ENCODE results near the gene BFSP2. TPM values are rescaled to one million over a fixed set of nuclear protein-coding genes. Genes with fewer than 3 reads are reported as not detected.

BFSP2 gene
- total and polyA plus RNA-seq, 2 of the 13 experiments (the other 11 are each of a cell fraction or from before 2014, with no cell fraction given) = not detected

GRCh38 chr3:133469140-133469731, 69.4 kb downstream of the BFSP2 start (continued):
- TF ChIP-seq ZBTB40 (IDR thresholded peaks at IDR 0.05) (no peak), ZBTB40 (CRISPR knock-in tag; IDR thresholded peaks at IDR 0.05) (peak; percentile 36; the same call in 1 of the 2 replicates), ZNF609 (CRISPR knock-in tag; IDR thresholded peaks at IDR 0.05; ENCODE audit: borderline replicate concordance) (peak; percentile 91), ARID3A (IDR thresholded peaks at IDR 0.05; ENCODE audit: low read depth, low read length) (0 out of 2 replicates have a peak, but pooled peaks have one; percentile 20), ZNF691 (CRISPR knock-in tag; IDR thresholded peaks at IDR 0.05; ENCODE audit: borderline replicate concordance, low read depth) (peak; percentile 39; the same call in 1 of the 2 replicates), THYN1 (CRISPR knock-in tag; IDR thresholded peaks at IDR 0.05; ENCODE audit: borderline replicate concordance, low read depth) (no peak), ARNTL (CRISPR knock-in tag; IDR thresholded peaks at IDR 0.05) (peak; percentile 55; the same call in 1 of the 2 replicates), HOXD1 (CRISPR knock-in tag; IDR thresholded peaks at IDR 0.05) (0 out of 2 replicates have a peak, but pooled peaks have one; percentile 41), ZNF362 (CRISPR knock-in tag; IDR thresholded peaks at IDR 0.05; ENCODE audit: borderline replicate concordance) (peak; percentile 41; the same call in 1 of the 2 replicates)
